K562 treated with DMSO at 1 percent for 4 hours (cell line): ENCODE results near the gene TSPY10. TPM values are rescaled to one million over a fixed set of nuclear protein-coding genes. Genes with fewer than 3 reads are reported as not detected.

ENCODE experiments used
- total RNA-seq: library from RNA; unstranded; fragments of 300-600 nt; gene quantifications from 2 replicates; pipeline ENCODE4 v1.2.3, GENCODE V29; 2022; ENCODE audit not compliant: insufficient read depth

Gene TSPY10, protein sequence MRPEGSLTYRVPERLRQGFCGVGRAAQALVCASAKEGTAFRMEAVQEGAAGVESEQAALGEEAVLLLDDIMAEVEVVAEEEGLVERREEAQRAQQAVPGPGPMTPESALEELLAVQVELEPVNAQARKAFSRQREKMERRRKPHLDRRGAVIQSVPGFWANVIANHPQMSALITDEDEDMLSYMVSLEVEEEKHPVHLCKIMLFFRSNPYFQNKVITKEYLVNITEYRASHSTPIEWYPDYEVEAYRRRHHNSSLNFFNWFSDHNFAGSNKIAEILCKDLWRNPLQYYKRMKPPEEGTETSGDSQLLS
- total RNA-seq, result not detected in 2 replicates

DNA sequence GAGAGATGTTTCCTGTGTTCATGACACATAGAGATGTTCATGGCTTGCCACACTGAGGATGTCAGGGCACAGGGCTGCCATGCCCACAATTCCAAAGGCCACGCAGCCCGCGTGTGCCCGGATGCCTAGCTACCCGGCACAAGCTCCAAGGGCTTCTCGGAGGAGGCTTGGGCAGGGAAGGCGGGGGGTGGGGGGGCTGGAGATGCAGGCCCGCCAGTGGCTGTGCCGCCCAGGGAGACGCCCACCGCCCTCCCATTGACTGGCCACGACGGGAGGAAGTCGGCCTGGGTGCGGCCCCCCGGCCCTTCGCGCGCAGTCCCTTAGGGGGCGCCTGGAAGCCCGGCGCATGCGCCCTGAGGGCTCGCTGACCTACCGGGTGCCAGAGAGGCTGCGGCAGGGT, at the start of gene TSPY10:
TSPY10 (plus strand) TSS at position 301 of the 400 bp plus-strand sequence; CDS start at position 347, 46 bp downstream.

DNA sequence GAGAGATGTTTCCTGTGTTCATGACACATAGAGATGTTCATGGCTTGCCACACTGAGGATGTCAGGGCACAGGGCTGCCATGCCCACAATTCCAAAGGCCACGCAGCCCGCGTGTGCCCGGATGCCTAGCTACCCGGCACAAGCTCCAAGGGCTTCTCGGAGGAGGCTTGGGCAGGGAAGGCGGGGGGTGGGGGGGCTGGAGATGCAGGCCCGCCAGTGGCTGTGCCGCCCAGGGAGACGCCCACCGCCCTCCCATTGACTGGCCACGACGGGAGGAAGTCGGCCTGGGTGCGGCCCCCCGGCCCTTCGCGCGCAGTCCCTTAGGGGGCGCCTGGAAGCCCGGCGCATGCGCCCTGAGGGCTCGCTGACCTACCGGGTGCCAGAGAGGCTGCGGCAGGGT, 40.7 kb upstream of the TSPY10 start, which contains the start of gene TSPY9:
TSPY9 (plus strand) TSS at position 301 of the 400 bp plus-strand sequence; CDS start at position 347, 46 bp downstream.

Other genes starting within 250 kb of the TSPY10 start
- gene TSPY4, start 190.4 kb upstream of the TSPY10 start, total RNA-seq, result not detected in 2 replicates
- gene TSPY8, start 170.1 kb upstream of the TSPY10 start, total RNA-seq, result not detected in 2 replicates
- not detected in 2 replicates for gene TSPY3, start 129.5 kb upstream of the TSPY10 start, total RNA-seq
- not detected in 2 replicates for gene TSPY1, start 60.9 kb upstream of the TSPY10 start, total RNA-seq
- not detected in 2 replicates for gene TSPY9, start 40.6 kb upstream of the TSPY10 start, total RNA-seq